ENCODE data around the gene MRPS17. TPM values are rescaled to one million over a fixed set of nuclear protein-coding genes. Genes with fewer than 3 reads are reported as not detected.

The MRPS17 gene
- total and polyA plus RNA-seq, 10 of the 15 experiments (the other 5 are each of a cell fraction or from before 2014, with no cell fraction given): 18.7 to 74.5 (median 29.2) TPM

- SMC1A ChIA-PET (ENCODE audit: uncharacterized antibody, unreplicated experiment): interaction anchor here (2.2 kb wide), 1 partner anchor 324 kb away, joined by 6 read pairs; no protein-coding TSS in a partner anchor
- no TSS peak for BruUV-seq (replicated peaks)
Measured at GRCh38 chr7:55965100-55965470, 13.4 kb downstream of the MRPS17 start.

More at GRCh38 chr7:55965100-55965470, 13.4 kb downstream of the MRPS17 start:
- DNase-seq (ENCODE audit: low read depth, low spot score) (no peak), FAIRE-seq (no peak), ATAC-seq (no peak)
- no peaks in the 10 kb centered on the region for H3K27me3 ChIP-seq (replicated peaks in 1 of 2; ENCODE audit: control insufficient read depth in 2 of 2, insufficient read depth in 2 of 2, low read length in 1 of 2)
- RAD21 ChIA-PET (ENCODE audit: unreplicated experiment): interaction anchor here (0.7 to 1.6 kb wide), 3 partner anchors 35 to 324 kb away, joined by 4 to 5 read pairs (median 5); partner anchors contain the start of genes CCT6A and PSPH
- intact Hi-C loops (cut with micrococcal nuclease; ENCODE audit: unreplicated experiment): loop anchor here (5.0 to 10.0 kb wide), 3 partner anchors 97 to 660 kb away; partner anchors contain the start of gene SUMF2
- CTCF ChIA-PET: interaction anchor here (0.7 to 1.9 kb wide), 8 partner anchors 9 to 532 kb away, joined by 3 to 9 read pairs (median 3); no protein-coding TSS in a partner anchor
- H3K9me3 ChIP-seq (replicated peaks; ENCODE audit: control insufficient read depth, insufficient read depth, low read length): no peaks in the 10 kb centered on the region
- no peaks in the 10 kb centered on the region for H4K20me1 ChIP-seq (ENCODE audit: control insufficient read depth, insufficient read depth)
- peak overlapping the region; percentile 81 for H3K9ac ChIP-seq (ENCODE audit: control insufficient read depth, insufficient read depth, low read length)
- H3K4me3 ChIP-seq: peak overlapping the region; percentile 91
- TF ChIP-seq CBX5 (IDR thresholded peaks at IDR 0.05; ENCODE audit: low read depth) (no peak), IKZF2 (IDR thresholded peaks at IDR 0.05) (no peak), MTA3 (IDR thresholded peaks at IDR 0.05; ENCODE audit: borderline replicate concordance, low read length) (no peak), ZBTB4 (CRISPR knock-in tag; IDR thresholded peaks at IDR 0.05) (no peak), POU2F2 (IDR thresholded peaks at IDR 0.05; ENCODE audit: borderline replicate concordance, low read depth, low read length) (no peak), CREB1 (IDR thresholded peaks at IDR 0.05; ENCODE audit: low read depth) (0 out of 2 replicates have a peak, but pooled peaks have one; percentile 1), FOXK2 (IDR thresholded peaks at IDR 0.05) (no peak), CUX1 (IDR thresholded peaks at IDR 0.05; ENCODE audit: insufficient replicate concordance, low read depth, low read length) (no peak)
- in situ Hi-C loops (cut with MboI): loop anchor here (5.0 kb wide), 1 partner anchor 318 kb away; no protein-coding TSS in a partner anchor
- H3K27ac ChIP-seq (ENCODE audit: control insufficient read depth, insufficient read depth): peak overlapping the region; percentile 73
- H2AFZ ChIP-seq (ENCODE audit: control insufficient read depth, low read depth, low read length): peak overlapping the region; percentile 41
- H3K4me1 ChIP-seq (ENCODE audit: control insufficient read depth, insufficient read depth, low read length): peaks cover 6% of the 10 kb centered on the region
- WGBS (ENCODE audit: insufficient coverage, insufficient replicate concordance, low lambda C conversion rate, missing lambda C conversion rate): 10% methylated on average over 14 of the region's 14 CpGs
- H3K4me2 ChIP-seq (ENCODE audit: control insufficient read depth, insufficient read depth): peak overlapping the region; percentile 62
- peaks cover 12% of the 10 kb centered on the region for H3K79me2 ChIP-seq (ENCODE audit: control insufficient read depth, insufficient read depth, low read length)
- POLR2A ChIA-PET: interaction anchor here (0.9 kb wide), 1 partner anchor 86 kb away, joined by 4 read pairs; the partner anchor contains the start of genes CCT6A and PSPH
- H3K36me3 ChIP-seq (ENCODE audit: control insufficient read depth in 2 of 2, insufficient read depth in 2 of 2, low read length in 1 of 2): no peaks in the 10 kb centered on the region; a peak in 1 of 4 replicates
